GM12892 (cell line): ENCODE results near the gene TAF15.

Source experiments
- POLR2A ChIP-seq: IDR thresholded peaks from 2 replicates; pipeline ENCODE4 v1.6.1; 2011; ENCODE audit warnings: low read depth, low read length, control low read depth
- POLR2AphosphoS5 ChIP-seq: IDR thresholded peaks from 2 replicates; pipeline ENCODE4 v1.6.1; 2011; ENCODE audit warnings: low read depth, low read length, control low read depth
- TAF1 ChIP-seq: IDR thresholded peaks from 2 replicates; pipeline ENCODE4 v1.6.1; 2011; ENCODE audit warnings: low read depth, mild to moderate bottlenecking, control low read depth, low read length, borderline replicate concordance

GRCh38 chr17:35889818-35890773 is 80.8 kb downstream of the TAF15 start:
- TF ChIP-seq POLR2A (no peak), POLR2AphosphoS5 (no peak), TAF1 (no peak)
